Measurements from ENCODE around the gene CDC16. TPM values are rescaled to one million over a fixed set of nuclear protein-coding genes. Genes with fewer than 3 reads are reported as not detected.

The CDC16 gene
- total and polyA plus RNA-seq, 9 of the 15 experiments (the other 6 are each of a cell fraction or from before 2014, with no cell fraction given): 23.2 to 102 (median 51.6) TPM

DNA sequence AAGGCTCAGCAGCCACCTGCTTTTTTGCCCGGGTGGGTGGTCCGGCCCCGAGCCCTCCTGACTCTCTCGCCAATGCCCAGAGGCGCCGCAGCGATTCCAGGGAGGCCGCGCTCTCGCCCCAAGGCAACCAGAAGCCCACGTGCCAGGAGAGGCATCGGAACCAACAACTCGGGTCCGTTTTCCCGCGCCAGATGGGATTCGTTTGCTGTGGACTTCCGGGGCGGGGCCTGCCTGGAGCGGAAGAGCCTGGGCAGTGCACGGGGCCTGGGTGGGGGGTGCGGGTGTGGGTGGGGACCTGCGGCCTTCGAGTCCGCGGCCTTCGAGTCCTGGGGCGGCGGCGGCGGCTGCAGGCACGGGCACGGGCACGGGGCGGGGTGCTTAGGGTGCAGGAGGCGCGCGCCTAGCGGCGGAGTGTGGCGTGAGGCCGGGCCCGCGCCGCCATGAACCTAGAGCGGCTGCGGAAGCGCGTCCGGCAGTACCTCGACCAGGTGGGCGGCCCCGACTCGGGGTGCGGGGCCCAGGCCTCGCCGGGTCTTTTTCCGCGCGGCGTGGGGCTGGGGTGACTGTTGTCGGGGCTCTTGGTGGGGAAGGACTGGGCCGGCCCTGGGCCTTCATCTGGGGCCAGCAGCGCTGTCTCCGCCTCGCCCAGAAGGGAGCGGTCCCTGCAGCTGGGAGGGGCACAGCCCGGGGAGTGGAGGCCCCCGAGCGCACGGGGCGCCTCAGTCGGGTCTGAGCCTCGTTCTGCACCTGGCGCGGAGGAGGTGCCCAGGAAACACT lies at the start of gene CDC16 (continued):
- TF ChIP-seq, protein P1, sequence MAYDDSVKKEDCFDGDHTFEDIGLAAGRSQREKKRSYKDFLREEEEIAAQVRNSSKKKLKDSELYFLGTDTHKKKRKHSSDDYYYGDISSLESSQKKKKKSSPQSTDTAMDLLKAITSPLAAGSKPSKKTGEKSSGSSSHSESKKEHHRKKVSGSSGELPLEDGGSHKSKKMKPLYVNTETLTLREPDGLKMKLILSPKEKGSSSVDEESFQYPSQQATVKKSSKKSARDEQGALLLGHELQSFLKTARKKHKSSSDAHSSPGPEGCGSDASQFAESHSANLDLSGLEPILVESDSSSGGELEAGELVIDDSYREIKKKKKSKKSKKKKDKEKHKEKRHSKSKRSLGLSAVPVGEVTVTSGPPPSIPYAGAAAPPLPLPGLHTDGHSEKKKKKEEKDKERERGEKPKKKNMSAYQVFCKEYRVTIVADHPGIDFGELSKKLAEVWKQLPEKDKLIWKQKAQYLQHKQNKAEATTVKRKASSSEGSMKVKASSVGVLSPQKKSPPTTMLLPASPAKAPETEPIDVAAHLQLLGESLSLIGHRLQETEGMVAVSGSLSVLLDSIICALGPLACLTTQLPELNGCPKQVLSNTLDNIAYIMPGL (CRISPR knock-in tag; IDR thresholded peaks at IDR 0.05): no peak
- TF ChIP-seq CTBP1 (IDR thresholded peaks at IDR 0.05; ENCODE audit: borderline replicate concordance): peak; percentile 36; the same call in 1 of the 2 replicates
- TF ChIP-seq NFYB (IDR thresholded peaks at IDR 0.05; ENCODE audit: extremely low read depth, insufficient read length): no peak
- TF ChIP-seq TCF7L2 (IDR thresholded peaks at IDR 0.05; ENCODE audit: low read depth, low read length): no peak
- TF ChIP-seq MIER1 (IDR thresholded peaks at IDR 0.05; ENCODE audit: low read depth): no peak
- TF ChIP-seq, protein P2, sequence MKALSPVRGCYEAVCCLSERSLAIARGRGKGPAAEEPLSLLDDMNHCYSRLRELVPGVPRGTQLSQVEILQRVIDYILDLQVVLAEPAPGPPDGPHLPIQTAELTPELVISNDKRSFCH (CRISPR knock-in tag; IDR thresholded peaks at IDR 0.05): no peak
- TF ChIP-seq, protein P2 (tag; IDR thresholded peaks at IDR 0.05): no peak
- no peak for TF ChIP-seq POU5F1 (IDR thresholded peaks at IDR 0.05; ENCODE audit: borderline replicate concordance, low read depth, low read length, partially characterized antibody)
- TF ChIP-seq TEAD1 (CRISPR knock-in tag; IDR thresholded peaks at IDR 0.05): peak in 1 of 2 experiments; percentile 66; a peak in 1 of 4 replicates
- no peak for TF ChIP-seq SIX5 (IDR thresholded peaks at IDR 0.05; ENCODE audit: borderline replicate concordance in 1 of 2, insufficient read depth in 1 of 2, low read depth in 1 of 2, low read length in 2 of 2)
- TF ChIP-seq, protein P3, sequence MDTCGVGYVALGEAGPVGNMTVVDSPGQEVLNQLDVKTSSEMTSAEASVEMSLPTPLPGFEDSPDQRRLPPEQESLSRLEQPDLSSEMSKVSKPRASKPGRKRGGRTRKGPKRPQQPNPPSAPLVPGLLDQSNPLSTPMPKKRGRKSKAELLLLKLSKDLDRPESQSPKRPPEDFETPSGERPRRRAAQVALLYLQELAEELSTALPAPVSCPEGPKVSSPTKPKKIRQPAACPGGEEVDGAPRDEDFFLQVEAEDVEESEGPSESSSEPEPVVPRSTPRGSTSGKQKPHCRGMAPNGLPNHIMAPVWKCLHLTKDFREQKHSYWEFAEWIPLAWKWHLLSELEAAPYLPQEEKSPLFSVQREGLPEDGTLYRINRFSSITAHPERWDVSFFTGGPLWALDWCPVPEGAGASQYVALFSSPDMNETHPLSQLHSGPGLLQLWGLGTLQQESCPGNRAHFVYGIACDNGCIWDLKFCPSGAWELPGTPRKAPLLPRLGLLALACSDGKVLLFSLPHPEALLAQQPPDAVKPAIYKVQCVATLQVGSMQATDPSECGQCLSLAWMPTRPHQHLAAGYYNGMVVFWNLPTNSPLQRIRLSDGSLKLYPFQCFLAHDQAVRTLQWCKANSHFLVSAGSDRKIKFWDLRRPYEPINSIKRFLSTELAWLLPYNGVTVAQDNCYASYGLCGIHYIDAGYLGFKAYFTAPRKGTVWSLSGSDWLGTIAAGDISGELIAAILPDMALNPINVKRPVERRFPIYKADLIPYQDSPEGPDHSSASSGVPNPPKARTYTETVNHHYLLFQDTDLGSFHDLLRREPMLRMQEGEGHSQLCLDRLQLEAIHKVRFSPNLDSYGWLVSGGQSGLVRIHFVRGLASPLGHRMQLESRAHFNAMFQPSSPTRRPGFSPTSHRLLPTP (IDR thresholded peaks at IDR 0.05; ENCODE audit: borderline replicate concordance, extremely low read depth, insufficient read length): no peak
- peak; percentile 46 for TF ChIP-seq TAF1 (IDR thresholded peaks at IDR 0.05; ENCODE audit: control insufficient read depth, extremely low read depth, insufficient read depth, low read length, severe bottlenecking)
- TF ChIP-seq, protein P4, sequence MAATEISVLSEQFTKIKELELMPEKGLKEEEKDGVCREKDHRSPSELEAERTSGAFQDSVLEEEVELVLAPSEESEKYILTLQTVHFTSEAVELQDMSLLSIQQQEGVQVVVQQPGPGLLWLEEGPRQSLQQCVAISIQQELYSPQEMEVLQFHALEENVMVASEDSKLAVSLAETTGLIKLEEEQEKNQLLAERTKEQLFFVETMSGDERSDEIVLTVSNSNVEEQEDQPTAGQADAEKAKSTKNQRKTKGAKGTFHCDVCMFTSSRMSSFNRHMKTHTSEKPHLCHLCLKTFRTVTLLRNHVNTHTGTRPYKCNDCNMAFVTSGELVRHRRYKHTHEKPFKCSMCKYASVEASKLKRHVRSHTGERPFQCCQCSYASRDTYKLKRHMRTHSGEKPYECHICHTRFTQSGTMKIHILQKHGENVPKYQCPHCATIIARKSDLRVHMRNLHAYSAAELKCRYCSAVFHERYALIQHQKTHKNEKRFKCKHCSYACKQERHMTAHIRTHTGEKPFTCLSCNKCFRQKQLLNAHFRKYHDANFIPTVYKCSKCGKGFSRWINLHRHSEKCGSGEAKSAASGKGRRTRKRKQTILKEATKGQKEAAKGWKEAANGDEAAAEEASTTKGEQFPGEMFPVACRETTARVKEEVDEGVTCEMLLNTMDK (IDR thresholded peaks at IDR 0.05; ENCODE audit: borderline replicate concordance, insufficient read depth, low read depth, low read length, poor library complexity, severe bottlenecking): peak; percentile 41
- no peak for TF ChIP-seq FOXJ3 (CRISPR knock-in tag; IDR thresholded peaks at IDR 0.05)
- TF ChIP-seq, protein P5, sequence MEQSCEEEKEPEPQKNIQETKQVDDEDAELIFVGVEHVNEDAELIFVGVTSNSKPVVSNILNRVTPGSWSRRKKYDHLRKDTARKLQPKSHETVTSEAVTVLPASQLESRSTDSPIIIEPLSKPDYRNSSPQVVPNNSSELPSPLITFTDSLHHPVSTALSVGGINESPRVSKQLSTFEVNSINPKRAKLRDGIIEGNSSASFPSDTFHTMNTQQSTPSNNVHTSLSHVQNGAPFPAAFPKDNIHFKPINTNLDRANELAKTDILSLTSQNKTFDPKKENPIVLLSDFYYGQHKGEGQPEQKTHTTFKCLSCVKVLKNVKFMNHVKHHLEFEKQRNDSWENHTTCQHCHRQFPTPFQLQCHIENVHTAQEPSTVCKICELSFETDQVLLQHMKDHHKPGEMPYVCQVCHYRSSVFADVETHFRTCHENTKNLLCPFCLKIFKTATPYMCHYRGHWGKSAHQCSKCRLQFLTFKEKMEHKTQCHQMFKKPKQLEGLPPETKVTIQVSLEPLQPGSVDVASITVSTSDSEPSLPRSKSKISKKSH (CRISPR knock-in tag; IDR thresholded peaks at IDR 0.05): no peak
- TF ChIP-seq ZNF57 (CRISPR knock-in tag; IDR thresholded peaks at IDR 0.05): no peak
- TF ChIP-seq MAFG (tag; conservative IDR thresholded peaks at IDR 0.05): no peak
